ENCODE data around the gene PRKCH.

The PRKCH gene

GRCh38 chr14:61420326-61420725 is 98.9 kb downstream of the PRKCH start:
- 0 out of 2 replicates have a peak overlapping the region, but pooled peaks have one; percentile 11 for H3K9ac ChIP-seq (ENCODE audit: low read depth, low read length)
- H3K27ac ChIP-seq (ENCODE audit: low read length): peak overlapping the region; percentile 90
- TF ChIP-seq CTCF (IDR thresholded peaks at IDR 0.05; ENCODE audit: borderline replicate concordance, extremely low read depth, low read length, poor library complexity, severe bottlenecking) (no peak), EZH2 (IDR thresholded peaks at IDR 0.05; ENCODE audit: borderline replicate concordance, low read depth, low read length, severe bottlenecking) (no peak)
- H2AFZ ChIP-seq (ENCODE audit: low read depth, low read length): no peak overlapping the region
- no peak overlapping the region for H3K4me3 ChIP-seq (ENCODE audit: low read depth in 1 of 2, low read length in 2 of 2)
- ATAC-seq (ENCODE audit: insufficient read depth, low read depth) (peak; percentile 25), DNase-seq (peak; percentile 48)
- peaks cover 99% of the 10 kb centered on the region for H3K79me2 ChIP-seq (ENCODE audit: insufficient read depth, low read length)
- no peaks in the 10 kb centered on the region for H3K27me3 ChIP-seq (ENCODE audit: insufficient read depth, low read length, poor library complexity)
- no peak overlapping the region for H3K4me2 ChIP-seq (ENCODE audit: insufficient read depth, low read length)
- peaks cover 26% of the 10 kb centered on the region for H3K36me3 ChIP-seq (ENCODE audit: insufficient read depth, low read length)
- H3K4me1 ChIP-seq (ENCODE audit: insufficient read depth, low read length): peaks cover 57% of the 10 kb centered on the region
- H4K20me1 ChIP-seq (ENCODE audit: insufficient read depth, low read length): no peaks in the 10 kb centered on the region; the same call in 1 of the 2 replicates
- H3K9me3 ChIP-seq (ENCODE audit: insufficient read depth, low read length, severe bottlenecking): peaks cover 6% of the 10 kb centered on the region

GRCh38 chr14:61421212-61421923 is 100.0 kb downstream of the PRKCH start:
- H3K9ac ChIP-seq (ENCODE audit: low read depth, low read length): no peak overlapping the region
- H3K9me3 ChIP-seq (ENCODE audit: insufficient read depth, low read length, severe bottlenecking): peaks cover 6% of the 10 kb centered on the region
- H2AFZ ChIP-seq (ENCODE audit: low read depth, low read length): no peak overlapping the region
- DNase-seq (no peak), ATAC-seq (ENCODE audit: insufficient read depth, low read depth) (no peak)
- H3K36me3 ChIP-seq (ENCODE audit: insufficient read depth, low read length): peaks cover 28% of the 10 kb centered on the region
- no peak overlapping the region for H3K4me3 ChIP-seq (ENCODE audit: low read depth in 1 of 2, low read length in 2 of 2)
- H3K4me2 ChIP-seq (ENCODE audit: insufficient read depth, low read length): no peak overlapping the region
- H4K20me1 ChIP-seq (ENCODE audit: insufficient read depth, low read length): no peaks in the 10 kb centered on the region; the same call in 1 of the 2 replicates
- H3K4me1 ChIP-seq (ENCODE audit: insufficient read depth, low read length): peaks cover 47% of the 10 kb centered on the region
- H3K27ac ChIP-seq (ENCODE audit: low read length): peak overlapping the region; percentile 90
- H3K27me3 ChIP-seq (ENCODE audit: insufficient read depth, low read length, poor library complexity): no peaks in the 10 kb centered on the region
- peaks cover 100% of the 10 kb centered on the region for H3K79me2 ChIP-seq (ENCODE audit: insufficient read depth, low read length)
- TF ChIP-seq EZH2 (IDR thresholded peaks at IDR 0.05; ENCODE audit: borderline replicate concordance, low read depth, low read length, severe bottlenecking) (no peak), CTCF (IDR thresholded peaks at IDR 0.05; ENCODE audit: borderline replicate concordance, extremely low read depth, low read length, poor library complexity, severe bottlenecking) (no peak)

GRCh38 chr14:61426048-61426447 is 104.7 kb downstream of the PRKCH start:
- peaks cover 6% of the 10 kb centered on the region for H3K9me3 ChIP-seq (ENCODE audit: insufficient read depth, low read length, severe bottlenecking)
- TF ChIP-seq EZH2 (IDR thresholded peaks at IDR 0.05; ENCODE audit: borderline replicate concordance, low read depth, low read length, severe bottlenecking): no peak
- TF ChIP-seq CTCF (IDR thresholded peaks at IDR 0.05; ENCODE audit: borderline replicate concordance, extremely low read depth, low read length, poor library complexity, severe bottlenecking): no peak
- no peaks in the 10 kb centered on the region for H3K27me3 ChIP-seq (ENCODE audit: insufficient read depth, low read length, poor library complexity)
- no peaks in the 10 kb centered on the region; the same call in 1 of the 2 replicates for H4K20me1 ChIP-seq (ENCODE audit: insufficient read depth, low read length)
- peaks cover 98% of the 10 kb centered on the region for H3K79me2 ChIP-seq (ENCODE audit: insufficient read depth, low read length)
- H3K36me3 ChIP-seq (ENCODE audit: insufficient read depth, low read length): peaks cover 20% of the 10 kb centered on the region; the same call in 1 of the 2 replicates
- no peak overlapping the region for H3K4me3 ChIP-seq (ENCODE audit: low read depth in 1 of 2, low read length in 2 of 2)
- peaks cover 14% of the 10 kb centered on the region; the same call in 1 of the 2 replicates for H3K4me1 ChIP-seq (ENCODE audit: insufficient read depth, low read length)
- DNase-seq (no peak), ATAC-seq (ENCODE audit: insufficient read depth, low read depth) (no peak)
- no peak overlapping the region for H3K9ac ChIP-seq (ENCODE audit: low read depth, low read length)
- no peak overlapping the region for H2AFZ ChIP-seq (ENCODE audit: low read depth, low read length)
- H3K4me2 ChIP-seq (ENCODE audit: insufficient read depth, low read length): no peak overlapping the region
- no peak overlapping the region for H3K27ac ChIP-seq (ENCODE audit: low read length)
